TTC549 (cell line): ENCODE measurements around the gene BTBD2.

Experiments used
- FAIRE-seq: peaks from 2 replicates; lab custom pipeline; 2012; peaks lifted over from hg19 to GRCh38; lab: Jason Lieb, UNC

Gene BTBD2

DNA sequence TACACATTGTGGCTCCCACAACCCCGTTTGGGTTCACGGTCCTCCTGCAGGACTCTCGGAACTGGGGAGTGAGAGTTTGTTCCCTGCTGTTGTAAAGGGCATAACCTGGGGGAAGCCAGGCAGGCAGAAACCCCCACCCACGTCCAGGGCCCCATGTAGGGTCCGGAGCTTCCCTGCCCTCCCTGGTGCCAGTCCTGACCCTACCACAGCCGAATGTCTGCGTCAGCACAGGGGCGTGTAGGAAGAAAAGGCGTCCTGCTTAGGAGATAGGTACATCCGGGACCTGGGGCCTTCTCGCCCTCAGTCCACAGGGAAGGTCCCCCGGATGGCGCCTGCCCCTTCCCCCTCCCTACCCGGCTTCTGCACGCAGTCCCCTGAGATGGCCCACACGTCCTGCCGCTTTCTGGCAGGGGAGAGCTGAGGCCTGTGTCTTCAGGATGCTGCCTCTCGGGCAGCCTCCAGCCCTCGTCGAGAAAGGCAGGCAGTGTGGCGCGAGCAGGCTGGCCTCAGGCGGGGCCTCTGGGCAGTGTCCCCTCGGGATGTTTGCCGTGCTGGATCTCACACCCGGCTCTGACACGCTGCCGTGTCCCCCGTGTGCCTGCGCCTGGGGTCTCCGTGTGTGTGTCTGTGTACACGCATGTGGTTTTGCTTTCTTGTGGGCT, 55.5 kb downstream of the BTBD2 start:
- no peak for FAIRE-seq

- no peak for FAIRE-seq
Measured at GRCh38 chr19:1957562-1958248, 57.8 kb downstream of the BTBD2 start.

DNA sequence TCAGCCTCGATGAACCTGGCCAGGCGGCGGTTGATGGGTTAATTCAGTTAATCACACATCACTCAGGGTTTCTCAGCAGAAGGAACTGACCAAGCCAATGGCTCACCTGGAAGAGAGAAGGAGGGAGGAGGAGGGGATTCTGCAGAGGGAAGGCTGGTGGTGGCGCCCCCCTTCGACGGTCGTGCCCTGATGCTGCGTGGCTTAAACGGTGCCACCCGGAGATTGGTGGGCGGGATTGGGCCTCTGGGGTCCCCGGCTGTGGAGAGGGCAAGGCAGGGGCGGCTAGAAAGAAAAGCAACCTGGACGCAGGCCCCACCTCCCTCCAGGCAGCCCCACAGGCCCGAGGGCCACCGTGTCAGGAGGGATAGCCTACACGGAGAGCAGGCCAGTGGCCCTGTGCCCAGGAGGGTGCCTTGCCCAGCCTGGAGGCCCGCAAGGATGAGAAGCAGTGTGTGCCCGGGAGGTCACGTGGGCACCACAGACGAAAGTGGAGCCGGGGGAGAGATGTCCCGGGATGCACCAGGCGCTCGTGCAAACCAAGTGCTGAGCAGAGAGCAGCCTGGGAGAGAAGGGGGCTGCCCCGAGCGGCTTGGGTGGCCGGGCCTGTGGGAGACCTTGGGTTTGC, 58.5 kb downstream of the BTBD2 start:
- FAIRE-seq, result no peak

DNA sequence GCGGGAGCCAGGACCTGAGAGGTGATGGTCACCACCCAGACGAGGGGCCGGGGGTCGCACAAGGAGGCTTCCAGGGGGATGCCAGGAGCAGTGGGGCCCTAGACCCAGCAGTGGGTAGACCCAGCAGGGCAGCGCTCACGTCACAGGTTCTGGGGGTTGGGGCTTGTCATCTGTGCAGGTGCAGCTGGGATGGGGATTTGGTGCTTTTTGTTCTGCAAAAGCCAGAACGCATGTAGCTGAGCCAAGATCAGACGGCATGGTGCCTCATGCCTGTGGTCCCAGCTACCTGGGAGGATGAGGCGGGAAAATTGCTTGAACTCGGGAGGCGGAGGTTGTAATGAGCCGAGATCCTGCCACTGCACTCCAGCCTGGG, 59.4 kb downstream of the BTBD2 start:
- no peak for FAIRE-seq

DNA sequence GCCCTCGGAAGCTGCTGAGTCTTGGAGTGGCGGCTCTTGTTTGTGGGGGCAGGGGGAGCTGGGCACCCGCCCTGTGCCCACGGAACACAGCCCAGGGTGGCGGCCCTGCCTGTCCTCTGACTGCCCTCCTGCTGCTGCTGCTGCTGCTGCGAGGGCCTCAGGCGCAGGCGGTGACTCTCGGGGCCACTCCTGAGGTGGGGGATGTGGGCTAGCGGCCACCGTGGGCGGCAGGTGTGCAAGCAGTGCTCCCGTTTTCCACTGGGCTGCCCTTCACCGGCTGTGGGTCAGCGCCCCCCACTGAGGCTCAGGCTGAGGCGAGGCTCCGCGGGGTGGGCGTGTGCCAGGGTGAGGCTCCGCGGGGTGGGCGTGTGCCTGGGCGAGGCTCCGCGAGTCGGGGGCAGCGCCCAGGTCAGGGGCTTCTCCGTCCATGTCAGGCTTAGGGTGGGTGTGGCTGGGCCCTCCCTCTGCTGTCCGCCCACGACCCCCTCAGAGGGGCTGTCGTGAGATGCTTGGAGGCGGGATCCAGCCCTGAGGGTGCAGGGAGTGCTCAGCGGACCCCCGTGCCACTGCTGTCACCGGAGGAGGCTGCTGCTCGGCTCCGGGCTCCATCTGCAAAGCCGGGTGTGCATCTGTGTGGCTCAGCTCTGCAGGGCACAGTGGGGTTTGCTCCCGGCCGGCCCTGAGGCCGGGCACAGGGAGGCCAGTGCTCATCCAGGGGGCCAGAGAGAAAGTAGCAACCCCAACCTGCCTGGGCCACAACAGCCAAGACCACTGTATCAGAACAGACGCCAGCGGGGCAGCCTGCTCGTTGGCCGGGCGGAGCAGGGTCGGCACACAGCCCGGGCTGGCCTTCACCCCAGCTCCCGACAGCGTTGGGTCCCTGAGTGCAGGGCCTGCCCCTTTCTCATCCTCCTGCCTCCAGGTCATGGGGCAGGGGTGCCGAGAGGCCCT, 60.1 kb downstream of the BTBD2 start:
- no peak for FAIRE-seq

DNA sequence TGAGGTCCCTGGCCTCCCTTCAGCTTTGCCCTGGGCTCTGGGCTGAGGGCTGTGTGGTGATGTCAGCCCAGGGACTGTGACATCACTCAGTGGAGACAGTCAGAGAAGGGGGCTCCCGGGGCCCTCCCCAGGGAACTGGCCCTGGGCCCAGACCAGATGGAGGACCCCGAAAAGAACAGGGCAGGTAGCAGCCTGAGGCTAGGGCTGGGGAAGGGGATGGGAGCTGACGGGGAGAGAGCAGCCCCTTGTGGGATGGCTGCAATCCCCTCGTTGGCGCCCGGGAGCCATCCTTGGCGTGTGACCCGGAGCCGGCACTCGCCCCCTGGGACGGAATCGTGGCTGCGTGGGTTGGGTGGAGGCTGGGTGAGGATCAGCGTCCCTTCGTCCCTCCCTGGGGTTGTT, 61.0 kb downstream of the BTBD2 start:
- FAIRE-seq, result no peak

GRCh38 chr19:1953441-1954094, 61.9 kb downstream of the BTBD2 start:
- FAIRE-seq, result no peak

- no peak for FAIRE-seq
Measured at GRCh38 chr19:1953037-1953436, 62.5 kb downstream of the BTBD2 start.

- FAIRE-seq, result no peak
Measured at GRCh38 chr19:1952635-1953034, 62.9 kb downstream of the BTBD2 start.

DNA sequence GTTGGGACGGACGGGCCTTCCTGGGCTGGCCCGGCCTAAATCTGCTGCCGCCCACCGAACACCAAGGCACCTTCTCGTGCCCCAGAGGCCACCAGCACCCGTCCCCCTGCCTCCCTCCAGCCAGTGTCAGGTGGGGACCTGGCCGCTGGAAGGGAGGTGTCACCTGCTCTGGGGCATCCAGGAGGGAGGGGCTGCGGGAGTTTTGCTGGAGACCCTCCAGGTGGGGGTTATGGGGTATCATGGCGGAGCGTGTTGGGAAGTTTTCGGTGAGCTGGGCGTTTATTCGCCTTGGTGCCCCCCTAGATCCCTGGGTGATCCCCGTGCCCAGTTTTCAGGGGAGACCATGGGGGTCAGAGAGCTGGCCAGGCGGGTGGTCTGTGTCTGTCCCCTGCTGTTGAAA, 64.9 kb downstream of the BTBD2 start:
- no peak for FAIRE-seq

- no peak for FAIRE-seq
Measured at GRCh38 chr19:1949304-1950101, 66.0 kb downstream of the BTBD2 start.

- FAIRE-seq, result no peak
Measured at GRCh38 chr19:1947651-1948209, 67.8 kb downstream of the BTBD2 start.

DNA sequence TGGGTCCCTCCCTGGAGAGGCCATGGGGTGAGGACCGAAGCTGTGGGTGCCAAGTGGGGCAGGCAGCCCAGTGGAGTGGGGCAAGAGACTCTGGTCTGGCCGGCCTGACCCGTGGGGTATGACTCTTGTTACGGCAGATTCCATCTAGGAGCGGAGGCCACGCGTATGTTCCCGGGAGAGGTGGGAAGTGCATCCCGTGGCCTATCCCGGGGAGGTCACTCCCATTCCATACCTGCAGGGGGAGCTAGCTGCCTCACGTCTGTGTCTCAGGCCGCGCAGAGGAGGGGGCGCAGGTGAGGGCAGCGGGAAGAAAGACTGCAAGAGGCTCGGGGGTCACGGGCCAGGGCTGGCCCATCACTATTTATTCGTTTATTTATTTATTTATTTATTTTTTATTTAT, 69.6 kb downstream of the BTBD2 start:
- no peak for FAIRE-seq

GRCh38 chr19:1944916-1945561, 70.5 kb downstream of the BTBD2 start:
- FAIRE-seq, result no peak

DNA sequence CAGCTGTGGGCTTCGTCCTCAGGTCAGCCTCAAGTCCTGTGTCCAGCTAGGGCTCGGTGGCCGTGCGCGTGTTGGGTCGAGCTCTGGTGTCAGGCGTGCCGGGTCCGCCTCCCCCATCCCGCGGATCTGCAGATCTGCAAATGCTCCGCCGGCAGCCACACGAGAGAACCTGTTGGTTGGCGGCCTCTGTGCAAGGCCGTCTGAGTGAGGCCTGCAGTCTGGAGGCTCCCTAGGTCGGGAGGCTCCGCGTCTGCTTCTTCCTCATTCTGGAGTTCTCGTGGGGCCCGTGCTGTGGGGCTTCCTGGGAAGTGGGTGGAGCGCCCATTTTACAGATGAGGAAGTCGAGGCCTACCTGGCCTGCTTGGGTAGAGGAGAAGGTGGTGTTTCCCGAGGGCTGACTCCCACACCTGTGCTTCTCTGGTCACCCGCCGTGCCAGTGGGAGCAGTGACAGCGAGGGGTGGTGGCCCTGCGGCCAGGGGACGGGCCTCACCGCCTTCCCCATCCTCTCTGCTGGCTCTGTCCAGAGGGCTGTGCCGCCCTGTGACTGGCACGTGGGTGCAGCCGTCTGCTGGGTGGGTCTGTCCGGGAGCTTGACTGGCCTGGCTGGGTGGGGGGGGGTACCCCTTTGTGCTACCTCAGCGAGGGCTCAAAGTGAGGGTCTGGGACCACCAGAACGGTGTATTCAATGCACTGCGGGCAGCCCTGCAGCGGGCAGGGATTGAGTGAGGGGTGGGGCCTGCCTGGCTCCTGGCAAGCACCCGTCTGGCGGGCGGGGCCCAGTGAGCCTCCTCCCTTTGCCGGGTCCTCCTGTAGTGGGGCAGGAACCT, 71.2 kb downstream of the BTBD2 start:
- FAIRE-seq, result no peak

- FAIRE-seq, result no peak
Measured at GRCh38 chr19:1943661-1944087, 71.8 kb downstream of the BTBD2 start.

GRCh38 chr19:1942934-1943555, 72.5 kb downstream of the BTBD2 start:
- no peak for FAIRE-seq

- no peak for FAIRE-seq
Measured at GRCh38 chr19:1942078-1942933, 73.2 kb downstream of the BTBD2 start.
